Activated naive CD4-positive, alpha-beta T cell treated with anti-CD3 and anti-CD28 coated beads, Interleukin-2, amount 10 ng/mL, durations not matched to agents 7 days and 5 days (primary cell): ENCODE measurements around the gene RNF44.
A peak's percentile ranks its signal among the peaks of the same experiment; 100 is the strongest.

Experiments
- CTCF ChIA-PET: fragments of 350-600 bp; sonication (Branson Sonifier 250); formaldehyde crosslinking; loops from one replicate; lab custom pipeline; 2021; ENCODE audit warnings: antibody characterized with exemption; lab: Charles Lee
- DNase-seq: peaks from one replicate; pipeline ENCODE4 v3.0.0-alpha.2; 2020
- H3K27ac Mint-ChIP-seq: one replicate; pipeline ENCODE4 v1.8.0; 2021; ENCODE audit warnings: mild to moderate bottlenecking, moderate library complexity, mixed read lengths
- H3K27me3 Mint-ChIP-seq: one replicate; pipeline ENCODE4 v1.8.0; 2021; ENCODE audit warnings: mild to moderate bottlenecking, mixed read lengths
- H3K36me3 Mint-ChIP-seq: one replicate; pipeline ENCODE4 v1.8.0; 2021; ENCODE audit warnings: mixed read lengths
- H3K4me1 Mint-ChIP-seq: one replicate; pipeline ENCODE4 v1.8.0; 2021; ENCODE audit warnings: mixed read lengths
- H3K4me3 Mint-ChIP-seq: one replicate; pipeline ENCODE4 v1.8.0; 2021; ENCODE audit warnings: mild to moderate bottlenecking, moderate library complexity, mixed read lengths
- H3K9me3 Mint-ChIP-seq: one replicate; pipeline ENCODE4 v1.8.0; 2021; ENCODE audit warnings: mixed read lengths

The RNF44 gene

DNA sequence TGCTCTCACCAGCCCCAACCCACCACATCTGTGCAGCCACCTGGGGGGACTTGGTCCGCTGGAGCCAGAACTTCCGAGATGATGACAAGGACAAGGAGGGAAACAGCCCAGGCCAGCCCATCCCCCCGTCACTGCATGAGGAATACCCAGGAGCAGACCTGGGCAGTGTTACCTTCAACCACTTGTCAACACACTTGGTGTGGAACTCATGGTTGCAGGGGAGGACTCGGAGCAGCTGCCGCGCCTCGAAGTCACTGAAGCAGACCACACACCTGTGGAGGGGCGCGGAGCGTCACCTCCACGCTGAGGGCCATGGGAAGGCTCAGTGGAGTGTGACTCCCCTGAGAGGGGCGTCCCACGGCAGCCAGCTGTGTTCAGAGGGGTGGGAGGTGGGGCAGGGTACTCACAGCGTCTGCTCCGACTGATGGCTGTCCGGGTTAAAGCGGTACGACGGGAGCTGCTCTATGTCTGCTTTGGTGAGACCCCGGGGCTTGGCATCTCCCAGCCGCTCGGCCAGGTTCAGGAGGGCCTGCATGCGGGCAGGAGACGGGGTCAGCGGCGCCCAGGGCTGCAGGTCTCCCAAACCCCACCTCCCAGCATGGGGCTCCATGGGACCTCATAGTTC, 8.0 kb downstream of the RNF44 start:
- Mint-ChIP-seq H3K27me3 (no peaks in the 10 kb centered on the region), H3K4me1 (peaks cover 54% of the 10 kb centered on the region), H3K36me3 (peaks cover 53% of the 10 kb centered on the region), H3K4me3 (peak overlapping the region; percentile 80), H3K9me3 (no peaks in the 10 kb centered on the region), H3K27ac (peak overlapping the region; percentile 83)
- no peak for DNase-seq
- CTCF ChIA-PET = interaction anchor here (0.8 to 3.1 kb wide), 6 partner anchors 8 to 131 kb away, joined by 3 to 21 read pairs (median 4); no protein-coding TSS in a partner anchor

- H3K4me3 Mint-ChIP-seq = no peak overlapping the region
- no peak for DNase-seq
- H3K9me3 Mint-ChIP-seq = no peaks in the 10 kb centered on the region
- CTCF ChIA-PET = interaction anchor here (1.5 kb wide), 1 partner anchor 11 kb away, joined by 4 read pairs; no protein-coding TSS in a partner anchor
- peaks cover 48% of the 10 kb centered on the region for H3K36me3 Mint-ChIP-seq
- peaks cover 50% of the 10 kb centered on the region for H3K4me1 Mint-ChIP-seq
- H3K27me3 Mint-ChIP-seq = no peaks in the 10 kb centered on the region
- peak overlapping the region; percentile 74 for H3K27ac Mint-ChIP-seq
These were observed 8.5 kb downstream of the RNF44 start for GRCh38 chr5:176528761-176529115.

GRCh38 chr5:176528301-176528700, 8.9 kb downstream of the RNF44 start:
- CTCF ChIA-PET = no interaction called here
- H3K9me3 Mint-ChIP-seq = no peaks in the 10 kb centered on the region
- no peak for DNase-seq
- peak overlapping the region; percentile 74 for H3K27ac Mint-ChIP-seq
- H3K4me3 Mint-ChIP-seq = no peak overlapping the region
- H3K4me1 Mint-ChIP-seq = peaks cover 45% of the 10 kb centered on the region
- H3K36me3 Mint-ChIP-seq = peaks cover 43% of the 10 kb centered on the region
- H3K27me3 Mint-ChIP-seq = peaks cover 3% of the 10 kb centered on the region

DNA sequence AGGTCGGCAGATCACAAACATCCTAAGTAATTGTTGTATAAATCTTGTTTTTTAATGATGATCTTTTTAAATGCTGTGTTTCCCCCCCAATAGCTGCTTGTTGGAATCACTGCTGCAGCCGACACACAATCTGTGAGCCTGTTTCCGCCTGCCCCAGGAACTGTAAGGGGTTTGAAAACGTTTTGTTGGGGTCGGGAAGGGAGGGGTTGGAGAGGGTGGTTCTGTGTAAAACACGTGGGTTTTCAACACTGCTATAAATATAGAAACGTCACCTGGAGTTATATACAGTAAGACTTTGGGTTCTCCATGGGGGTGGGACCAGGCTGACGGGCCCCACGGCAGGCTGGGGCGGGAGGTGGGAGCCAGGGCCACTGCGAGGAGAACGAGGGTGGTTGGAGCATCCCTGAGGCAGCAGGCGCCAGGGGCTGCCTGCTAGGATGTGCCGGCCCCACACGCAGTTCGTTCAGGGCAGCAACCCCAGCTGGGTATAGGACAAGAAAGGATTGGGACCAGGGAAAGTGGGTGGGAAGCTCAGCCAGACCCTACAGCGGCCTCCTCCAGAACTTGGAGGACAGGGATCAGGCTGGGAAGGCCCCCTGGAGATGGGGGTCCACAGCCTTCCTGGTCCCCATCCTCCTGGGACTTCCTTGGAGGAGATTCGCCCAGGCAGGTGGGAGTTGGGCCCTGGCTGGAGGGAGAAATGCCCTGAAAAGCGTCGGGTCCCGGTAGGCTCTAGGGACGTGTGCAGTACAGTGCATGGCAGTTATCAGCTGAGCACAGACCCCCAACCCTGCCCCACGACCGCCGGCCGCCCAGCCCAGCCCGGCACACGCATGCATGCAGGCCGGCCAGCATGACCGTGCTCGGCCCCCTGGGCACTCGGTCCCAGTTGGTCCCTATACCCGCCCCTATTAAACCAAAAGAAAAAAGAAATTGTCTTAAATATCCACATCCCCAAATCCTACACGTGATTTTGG, 9.7 kb downstream of the RNF44 start:
- no peak for DNase-seq
- CTCF ChIA-PET = no interaction called here
- H3K27me3 Mint-ChIP-seq = peaks cover 5% of the 10 kb centered on the region
- no peaks in the 10 kb centered on the region for H3K9me3 Mint-ChIP-seq
- H3K27ac Mint-ChIP-seq = peak overlapping the region; percentile 74
- peaks cover 40% of the 10 kb centered on the region for H3K36me3 Mint-ChIP-seq
- H3K4me3 Mint-ChIP-seq = no peak overlapping the region
- H3K4me1 Mint-ChIP-seq = peaks cover 41% of the 10 kb centered on the region

DNA sequence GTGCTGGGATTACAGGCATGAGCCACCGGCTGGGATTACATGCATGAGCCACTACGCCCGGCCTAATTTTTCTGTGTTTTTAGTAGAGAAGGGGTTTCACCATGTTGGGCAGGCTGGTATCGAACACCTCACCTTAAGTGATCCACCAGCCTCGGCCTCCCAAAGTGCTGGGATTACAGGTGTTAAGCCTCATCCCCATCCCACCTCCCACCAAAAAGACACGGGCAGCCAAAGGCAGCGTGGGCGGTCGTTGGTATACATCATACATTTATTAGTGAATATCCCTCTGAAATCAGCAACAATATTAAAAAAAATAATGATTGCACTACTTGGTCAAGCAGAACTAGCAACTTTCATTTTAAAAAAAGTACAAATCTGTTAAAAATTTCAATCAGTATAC, 10.7 kb downstream of the RNF44 start:
- Mint-ChIP-seq H3K27ac (no peak overlapping the region), H3K36me3 (peaks cover 39% of the 10 kb centered on the region), H3K4me1 (peaks cover 36% of the 10 kb centered on the region), H3K9me3 (no peaks in the 10 kb centered on the region), H3K4me3 (no peak overlapping the region), H3K27me3 (peaks cover 5% of the 10 kb centered on the region)
- DNase-seq = no peak
- CTCF ChIA-PET = no interaction called here

DNA sequence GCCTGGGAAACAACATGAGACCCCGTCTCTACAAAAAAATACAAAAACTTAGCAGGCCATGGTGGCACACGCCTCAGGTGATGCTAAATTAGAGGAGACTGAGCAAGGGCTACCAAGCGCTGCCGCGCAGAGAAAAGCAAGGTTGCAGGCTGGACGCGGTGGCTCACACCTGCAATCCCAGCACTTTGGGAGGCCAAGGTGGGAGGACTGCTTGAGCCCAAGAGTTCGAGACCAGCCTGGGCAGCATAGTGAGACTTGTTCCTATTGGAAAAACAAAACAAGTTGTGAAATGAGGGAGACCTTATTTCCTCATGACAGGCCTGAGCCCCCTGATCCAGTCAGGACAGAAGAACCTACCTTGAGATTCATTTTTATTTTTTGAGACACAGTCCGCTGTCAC, 11.5 kb downstream of the RNF44 start:
- Mint-ChIP-seq H3K4me3 (no peak overlapping the region), H3K9me3 (no peaks in the 10 kb centered on the region), H3K27me3 (peaks cover 9% of the 10 kb centered on the region), H3K4me1 (peaks cover 29% of the 10 kb centered on the region), H3K27ac (no peak overlapping the region), H3K36me3 (peaks cover 32% of the 10 kb centered on the region)
- CTCF ChIA-PET = no interaction called here
- DNase-seq = no peak

GRCh38 chr5:176524987-176525386, 12.2 kb downstream of the RNF44 start:
- CTCF ChIA-PET = no interaction called here
- H3K27ac Mint-ChIP-seq = no peak overlapping the region

DNA sequence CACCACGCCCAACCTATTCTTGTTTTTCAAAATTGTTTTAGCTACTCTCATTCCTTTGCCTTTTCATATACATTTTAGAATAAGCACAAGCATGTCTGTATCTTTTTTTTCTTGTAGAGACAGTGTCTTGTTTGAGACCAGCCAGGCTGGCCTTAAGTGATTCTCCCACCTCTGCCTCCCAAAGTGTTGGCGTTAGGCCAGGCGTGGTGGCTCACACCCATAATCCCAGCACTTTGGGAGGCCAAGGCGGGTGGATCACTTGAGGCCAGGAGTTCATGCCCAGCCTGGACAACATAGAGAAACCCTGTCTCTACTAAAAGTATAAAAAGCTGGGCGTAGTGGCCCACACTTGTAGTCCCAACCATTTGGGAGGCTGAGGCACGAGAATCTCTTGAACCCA, 13.1 kb downstream of the RNF44 start:
- Mint-ChIP-seq H3K9me3 (no peaks in the 10 kb centered on the region), H3K4me3 (no peak overlapping the region), H3K4me1 (peaks cover 21% of the 10 kb centered on the region), H3K36me3 (peaks cover 26% of the 10 kb centered on the region), H3K27me3 (peaks cover 18% of the 10 kb centered on the region), H3K27ac (no peak overlapping the region)
- CTCF ChIA-PET = interaction anchor here (1.4 to 1.5 kb wide), 2 partner anchors 19 to 49 kb away, joined by 3 read pairs; no protein-coding TSS in a partner anchor
- DNase-seq = no peak

More at GRCh38 chr5:176524987-176525386, 12.2 kb downstream of the RNF44 start:
- Mint-ChIP-seq H3K27me3 (peaks cover 16% of the 10 kb centered on the region), H3K4me3 (no peak overlapping the region), H3K36me3 (peaks cover 32% of the 10 kb centered on the region), H3K4me1 (peaks cover 27% of the 10 kb centered on the region), H3K9me3 (no peaks in the 10 kb centered on the region)
- no peak for DNase-seq

DNA sequence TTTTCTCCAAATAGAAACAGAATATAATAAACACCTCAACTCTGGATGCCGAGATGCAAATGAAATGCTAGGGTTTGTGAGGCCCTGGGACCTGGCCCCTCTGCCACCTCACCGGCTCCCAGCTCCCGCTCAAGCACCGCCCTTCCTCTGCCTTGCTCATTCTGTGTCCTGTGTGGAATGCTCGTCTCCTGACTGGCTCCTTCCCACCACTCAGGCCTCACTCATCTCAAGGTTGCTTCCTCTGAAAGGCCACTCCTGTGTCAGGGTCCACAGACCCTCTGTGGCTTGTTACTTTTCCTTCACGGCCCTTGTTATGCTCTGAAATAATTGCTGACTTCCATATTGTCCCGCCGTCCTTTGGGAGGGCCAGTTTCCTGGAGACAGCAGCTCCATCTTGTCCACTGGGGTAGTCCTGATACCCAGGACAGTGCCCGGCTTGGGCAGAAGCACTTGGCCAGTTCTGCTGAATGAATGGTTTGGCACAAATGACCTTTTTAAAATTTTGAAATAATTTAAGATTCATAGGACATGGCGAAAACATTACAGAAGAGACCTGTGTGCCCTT, 15.4 kb downstream of the RNF44 start:
- no peak for DNase-seq
- peaks cover 12% of the 10 kb centered on the region for H3K36me3 Mint-ChIP-seq
- peaks cover 18% of the 10 kb centered on the region for H3K27me3 Mint-ChIP-seq
- CTCF ChIA-PET = interaction anchor here (0.7 kb wide), 1 partner anchor 8 kb away, joined by 3 read pairs; no protein-coding TSS in a partner anchor
- H3K9me3 Mint-ChIP-seq = no peaks in the 10 kb centered on the region
- no peak overlapping the region for H3K27ac Mint-ChIP-seq
- no peak overlapping the region for H3K4me3 Mint-ChIP-seq
- H3K4me1 Mint-ChIP-seq = peaks cover 7% of the 10 kb centered on the region

DNA sequence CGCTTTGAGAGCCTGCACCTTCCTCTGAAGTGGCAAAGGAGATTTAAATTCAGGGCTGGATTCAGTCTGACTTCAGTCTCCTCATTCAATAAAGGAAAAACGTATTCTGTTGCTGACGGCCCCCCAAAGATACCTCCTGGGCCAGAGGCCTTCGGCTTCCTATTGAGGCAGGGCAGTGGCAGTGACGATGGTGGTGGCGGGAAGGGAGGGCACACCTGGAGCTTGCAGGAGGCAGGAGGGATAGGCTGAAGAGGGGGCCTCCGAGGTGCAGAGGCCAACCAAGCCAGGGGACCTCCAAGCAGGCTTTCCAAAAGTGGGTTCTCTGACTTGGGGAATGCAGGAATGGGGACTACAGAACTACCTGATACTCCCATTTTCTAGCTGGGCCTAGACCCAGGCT, 15.9 kb downstream of the RNF44 start:
- Mint-ChIP-seq H3K9me3 (no peaks in the 10 kb centered on the region), H3K27ac (no peak overlapping the region), H3K4me1 (peaks cover 7% of the 10 kb centered on the region), H3K27me3 (peaks cover 18% of the 10 kb centered on the region), H3K4me3 (no peak overlapping the region), H3K36me3 (peaks cover 9% of the 10 kb centered on the region)
- DNase-seq = no peak
- CTCF ChIA-PET = interaction anchor here (0.7 kb wide), 1 partner anchor 9 kb away, joined by 3 read pairs; no protein-coding TSS in a partner anchor

- H3K9me3 Mint-ChIP-seq = no peaks in the 10 kb centered on the region
- peaks cover 18% of the 10 kb centered on the region for H3K27me3 Mint-ChIP-seq
- DNase-seq = no peak
- H3K4me3 Mint-ChIP-seq = no peak overlapping the region
- no peak overlapping the region for H3K27ac Mint-ChIP-seq
- H3K36me3 Mint-ChIP-seq = peaks cover 3% of the 10 kb centered on the region
- peaks cover 7% of the 10 kb centered on the region for H3K4me1 Mint-ChIP-seq
- CTCF ChIA-PET = no interaction called here
These were observed 17.1 kb downstream of the RNF44 start for GRCh38 chr5:176519810-176520720.

DNA sequence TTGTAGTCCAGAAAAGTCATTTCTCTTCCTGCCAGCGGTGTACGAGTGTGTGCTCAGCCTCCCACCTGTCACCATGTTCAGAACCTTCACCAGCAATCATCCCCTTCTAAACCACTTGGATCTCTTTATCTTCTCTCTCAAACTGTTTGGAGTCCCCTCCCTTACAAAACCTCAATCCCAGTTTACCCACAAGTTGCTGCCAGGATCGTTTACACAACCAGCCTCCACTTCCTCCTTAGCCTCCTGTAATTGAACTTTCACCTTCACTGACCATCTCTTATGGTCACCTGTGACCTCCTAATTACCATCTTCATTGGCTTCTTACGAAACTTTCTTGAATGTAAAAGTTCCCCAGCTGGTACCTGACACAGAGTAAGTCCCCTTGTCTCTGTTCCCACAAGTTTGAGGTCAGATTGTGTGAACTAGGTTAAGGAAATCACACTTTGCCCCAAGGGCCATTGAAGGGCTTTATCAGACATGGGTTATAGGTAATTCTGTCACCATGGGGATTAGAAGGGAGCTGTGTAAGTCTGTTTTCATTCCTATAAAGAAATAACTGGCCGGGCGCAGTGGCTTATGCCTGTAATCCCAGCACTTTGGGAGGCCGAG, 20.0 kb downstream of the RNF44 start:
- H3K36me3 Mint-ChIP-seq = no peaks in the 10 kb centered on the region
- no peaks in the 10 kb centered on the region for H3K9me3 Mint-ChIP-seq
- CTCF ChIA-PET = no interaction called here
- no peak for DNase-seq
- H3K27me3 Mint-ChIP-seq = peaks cover 13% of the 10 kb centered on the region
- no peak overlapping the region for H3K27ac Mint-ChIP-seq
- H3K4me1 Mint-ChIP-seq = peaks cover 5% of the 10 kb centered on the region
- no peak overlapping the region for H3K4me3 Mint-ChIP-seq

DNA sequence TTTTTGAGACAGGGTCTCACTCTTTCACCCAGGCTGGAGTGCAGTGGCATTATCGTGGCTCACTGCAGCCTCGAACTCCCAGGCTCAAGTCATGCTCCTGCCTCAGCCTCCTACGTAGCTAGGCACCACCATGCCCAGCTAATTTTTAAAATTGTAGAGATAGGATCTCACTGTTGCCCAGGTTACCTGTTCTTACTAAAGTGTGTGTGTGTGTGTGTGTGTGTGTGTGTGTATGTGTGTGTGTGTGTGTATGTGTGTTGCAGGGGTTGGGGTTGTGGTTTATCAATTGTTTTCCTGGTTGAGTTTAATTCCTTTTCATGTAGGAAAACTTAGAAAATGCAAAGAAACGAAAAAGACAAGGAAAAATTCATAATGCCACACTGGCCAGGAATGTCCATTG, 21.8 kb downstream of the RNF44 start:
- no peaks in the 10 kb centered on the region for H3K36me3 Mint-ChIP-seq
- CTCF ChIA-PET = no interaction called here
- H3K27me3 Mint-ChIP-seq = peaks cover 6% of the 10 kb centered on the region
- no peaks in the 10 kb centered on the region for H3K9me3 Mint-ChIP-seq
- no peak overlapping the region for H3K27ac Mint-ChIP-seq
- H3K4me1 Mint-ChIP-seq = peaks cover 6% of the 10 kb centered on the region
- no peak for DNase-seq
- no peak overlapping the region for H3K4me3 Mint-ChIP-seq
